ENCODE measurements around the gene SCARB1. TPM values are rescaled to one million over a fixed set of nuclear protein-coding genes. Genes with fewer than 3 reads are reported as not detected.
"Not testable (repeated sequence)": the region's sequence is repeated elsewhere in the genome, so short reads cannot be mapped to it uniquely, and the experiment has no call there.

The SCARB1 gene
- total RNA-seq, 2 donors from 2014 or later: 15.3 to 23.6 TPM

GRCh38 chr12:124893792-124894516 is 30.3 kb upstream of the SCARB1 start:
- Mint-ChIP-seq H3K27ac (peak overlapping the region in 1 of 2 donors; percentile 44), H3K9me3 (no peaks in the 10 kb centered on the region), H3K36me3 (no peaks in the 10 kb centered on the region)
- DNase-seq (ENCODE audit: low spot score in 2 of 2) (no peak), ATAC-seq (peak; percentile 73 to 77)

DNA sequence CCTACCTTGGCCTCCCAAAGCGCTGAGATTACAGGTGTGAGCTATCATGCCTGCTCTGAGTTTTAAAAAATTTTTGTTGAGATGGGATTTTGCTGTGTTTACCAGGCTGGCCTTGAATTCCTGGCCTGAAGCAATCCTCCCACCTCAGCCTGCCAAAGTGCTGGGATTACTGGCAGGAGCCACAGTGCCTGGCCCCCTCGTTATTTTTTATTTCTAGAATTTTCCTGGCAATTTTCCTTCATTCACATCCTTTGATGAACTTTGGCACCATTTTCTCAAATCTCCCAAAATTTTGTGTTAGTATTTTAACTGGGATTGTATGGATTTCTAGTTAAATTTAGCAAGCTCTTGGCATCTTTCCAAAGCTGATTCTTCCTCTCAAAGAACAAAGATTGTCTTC is 24.6 kb upstream of the SCARB1 start:
- H3K27ac Mint-ChIP-seq: no peak overlapping the region
- DNase-seq (ENCODE audit: low spot score in 2 of 2): no peak
- no peaks in the 10 kb centered on the region for H3K36me3 Mint-ChIP-seq
- H3K9me3 Mint-ChIP-seq: no peaks in the 10 kb centered on the region
- no peak for ATAC-seq

- H3K9me3 Mint-ChIP-seq, H3K27ac Mint-ChIP-seq, ATAC-seq: not testable (repeated sequence)
Measured at GRCh38 chr12:124887766-124888165, 24.1 kb upstream of the SCARB1 start.

GRCh38 chr12:124884587-124885438 is 21.1 kb upstream of the SCARB1 start:
- Mint-ChIP-seq H3K27ac (no peak overlapping the region), H3K9me3 (no peaks in the 10 kb centered on the region), H3K36me3 (no peaks in the 10 kb centered on the region)
- peak in 1 of 2 donors; percentile 6 for ATAC-seq
- no peak for DNase-seq (ENCODE audit: low spot score in 2 of 2)

More at GRCh38 chr12:124887766-124888165, 24.1 kb upstream of the SCARB1 start:
- not testable (repeated sequence) for DNase-seq (ENCODE audit: low spot score in 2 of 2); H3K36me3 Mint-ChIP-seq

DNA sequence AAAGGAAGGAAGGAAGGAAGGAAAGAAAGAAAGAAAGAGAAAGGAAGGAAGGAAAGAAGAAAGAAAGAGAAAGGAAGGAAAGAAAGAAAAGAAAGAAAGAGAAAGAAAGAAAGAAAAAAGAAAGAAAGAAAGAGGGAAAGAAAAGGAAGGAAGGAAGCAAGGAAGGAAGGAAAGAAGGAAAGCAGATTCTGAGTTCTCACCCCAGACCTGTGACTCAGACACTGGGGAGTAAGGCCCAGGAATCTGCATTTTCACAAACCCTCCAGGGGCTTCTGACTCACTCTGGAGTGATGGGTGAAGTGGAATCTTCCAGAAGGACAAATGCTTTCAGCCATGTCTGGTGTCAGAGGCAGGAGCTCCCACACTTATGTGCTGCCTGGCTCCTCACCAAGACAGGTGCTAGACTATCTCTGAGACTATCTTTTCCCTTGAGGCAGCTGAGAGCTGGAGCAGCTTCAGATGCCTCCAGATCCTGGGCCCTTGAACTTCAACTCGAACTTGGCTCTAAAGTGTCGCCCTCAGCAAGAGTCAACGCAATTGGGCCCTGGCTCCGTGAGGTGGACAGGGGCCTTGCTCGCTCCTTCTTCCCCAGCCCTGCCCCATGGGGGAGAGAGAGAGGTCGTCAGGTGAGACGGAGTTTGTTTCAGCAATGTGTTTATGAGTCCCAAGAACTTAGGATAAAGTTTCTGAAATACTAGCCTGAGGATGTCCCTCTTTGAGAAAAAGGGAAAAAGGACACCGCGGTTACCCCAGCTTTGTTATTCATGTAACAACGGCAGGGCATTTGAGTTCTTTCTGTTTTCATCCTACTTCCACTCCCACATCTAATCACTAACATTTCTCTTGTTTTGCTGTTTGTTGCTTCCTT is 19.8 kb upstream of the SCARB1 start:
- DNase-seq (ENCODE audit: low spot score in 2 of 2) (no peak), ATAC-seq (peak in 1 of 2 donors; percentile 27)
- H3K36me3 Mint-ChIP-seq: no peaks in the 10 kb centered on the region
- H3K9me3 Mint-ChIP-seq: no peaks in the 10 kb centered on the region
- no peak overlapping the region for H3K27ac Mint-ChIP-seq

DNA sequence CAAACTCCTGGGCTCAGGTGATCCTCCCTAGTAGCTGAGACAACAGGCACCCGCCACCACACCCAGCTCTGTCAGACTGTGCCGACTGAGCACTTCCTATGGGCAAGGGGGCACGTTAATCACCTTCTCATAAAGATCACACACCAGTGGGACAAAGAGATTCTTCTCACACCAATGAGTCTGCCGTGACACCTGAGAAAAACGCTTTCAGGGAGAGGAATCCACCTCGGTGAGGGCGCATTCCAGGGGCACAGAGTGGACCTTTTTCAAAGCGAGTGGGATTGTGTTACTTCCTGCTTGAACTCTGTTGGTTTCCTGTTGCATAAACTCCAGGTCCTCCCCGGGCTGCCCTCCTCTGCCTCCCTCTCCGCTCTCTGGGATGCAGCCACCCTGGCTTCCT is 17.5 kb upstream of the SCARB1 start:
- DNase-seq (ENCODE audit: low spot score in 2 of 2): no peak
- Mint-ChIP-seq H3K9me3 (no peaks in the 10 kb centered on the region), H3K36me3 (no peaks in the 10 kb centered on the region), H3K27ac (peak overlapping the region in 1 of 2 donors; percentile 54)
- ATAC-seq: peak in 1 of 2 donors; percentile 54

GRCh38 chr12:124880335-124880734 is 16.7 kb upstream of the SCARB1 start:
- ATAC-seq: peak in 1 of 2 donors; percentile 39
- not testable (repeated sequence) for DNase-seq (ENCODE audit: low spot score in 2 of 2); H3K36me3 Mint-ChIP-seq; H3K27ac Mint-ChIP-seq; H3K9me3 Mint-ChIP-seq

- DNase-seq (ENCODE audit: low spot score in 2 of 2) (no peak), ATAC-seq (no peak)
- no peaks in the 10 kb centered on the region for H3K9me3 Mint-ChIP-seq
- no peaks in the 10 kb centered on the region for H3K36me3 Mint-ChIP-seq
- no peak overlapping the region for H3K27ac Mint-ChIP-seq
Measured at GRCh38 chr12:124878795-124879516, 15.3 kb upstream of the SCARB1 start.

DNA sequence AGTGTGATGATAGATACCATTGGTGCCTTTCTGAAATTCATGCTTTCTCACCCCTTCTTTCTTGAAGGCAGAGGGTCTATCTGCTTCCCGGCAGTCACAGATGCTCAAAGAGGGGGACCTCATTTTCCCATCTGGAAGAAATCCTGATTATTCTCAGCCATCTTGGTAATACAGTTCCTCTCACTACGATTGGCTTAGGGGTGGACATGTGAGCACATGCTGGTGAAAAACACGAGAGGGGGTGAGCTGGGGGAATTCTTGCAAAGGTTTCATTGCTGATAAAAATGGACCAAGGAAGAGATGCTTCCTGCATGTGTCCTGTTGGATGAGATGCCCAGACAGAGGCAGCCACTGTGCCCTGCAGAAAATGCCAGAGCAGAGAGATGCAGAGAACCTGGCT is 13.8 kb upstream of the SCARB1 start:
- H3K27ac Mint-ChIP-seq: no peak overlapping the region
- H3K36me3 Mint-ChIP-seq: no peaks in the 10 kb centered on the region
- H3K9me3 Mint-ChIP-seq: no peaks in the 10 kb centered on the region
- ATAC-seq (no peak), DNase-seq (ENCODE audit: low spot score in 2 of 2) (no peak)

- H3K9me3 Mint-ChIP-seq: no peaks in the 10 kb centered on the region
- H3K27ac Mint-ChIP-seq: no peak overlapping the region
- DNase-seq (ENCODE audit: low spot score in 2 of 2) (no peak), ATAC-seq (no peak)
- no peaks in the 10 kb centered on the region for H3K36me3 Mint-ChIP-seq
Measured at GRCh38 chr12:124876171-124876570, 12.5 kb upstream of the SCARB1 start.

GRCh38 chr12:124875803-124876132 is 12.1 kb upstream of the SCARB1 start:
- no peak for DNase-seq (ENCODE audit: low spot score in 2 of 2)
- Mint-ChIP-seq H3K27ac (no peak overlapping the region), H3K9me3 (no peaks in the 10 kb centered on the region), H3K36me3 (no peaks in the 10 kb centered on the region)
- ATAC-seq: no peak

GRCh38 chr12:124874988-124875802 is 11.5 kb upstream of the SCARB1 start:
- H3K27ac Mint-ChIP-seq: no peak overlapping the region
- H3K9me3 Mint-ChIP-seq: no peaks in the 10 kb centered on the region
- DNase-seq (ENCODE audit: low spot score in 2 of 2) (no peak), ATAC-seq (no peak)
- no peaks in the 10 kb centered on the region for H3K36me3 Mint-ChIP-seq

- peak overlapping the region in 1 of 2 donors; percentile 32 for H3K27ac Mint-ChIP-seq
- H3K9me3 Mint-ChIP-seq: no peaks in the 10 kb centered on the region
- no peak for DNase-seq (ENCODE audit: low spot score in 2 of 2)
Measured at GRCh38 chr12:124874188-124874587, 10.5 kb upstream of the SCARB1 start.

DNA sequence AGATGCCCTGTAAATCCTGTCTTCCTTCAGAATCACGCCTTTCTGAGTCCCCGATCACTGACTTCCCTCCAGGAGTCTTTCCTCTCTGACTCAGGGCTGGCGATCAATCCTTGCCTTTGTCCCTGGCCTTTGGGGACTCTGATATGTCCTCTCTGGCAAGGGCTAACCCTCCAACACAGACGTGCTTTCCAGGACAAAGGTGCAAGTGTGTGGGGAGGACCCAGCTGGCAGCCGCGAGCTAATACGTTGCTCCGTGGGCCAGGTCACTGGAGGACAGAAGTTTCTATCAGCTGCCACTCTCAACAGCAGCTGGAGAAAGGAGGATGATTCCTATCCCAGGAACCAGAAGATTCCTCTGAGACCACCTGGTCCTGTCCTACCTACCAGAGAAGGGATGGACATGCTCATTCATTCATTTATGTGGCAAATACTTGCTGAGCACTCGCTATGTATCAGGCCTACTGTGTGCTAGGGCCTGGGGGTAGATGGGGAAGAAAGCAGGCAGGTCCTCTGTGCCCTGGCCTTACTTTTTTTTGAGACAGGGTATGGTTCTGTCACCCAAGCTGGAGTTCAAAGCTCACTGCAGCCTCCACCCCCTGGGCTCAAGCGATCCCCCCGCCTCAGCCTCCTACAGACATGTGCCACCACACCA is 8.5 kb upstream of the SCARB1 start:
- DNase-seq (ENCODE audit: low spot score in 2 of 2): no peak
- Mint-ChIP-seq H3K9me3 (no peaks in the 10 kb centered on the region), H3K27ac (no peak overlapping the region), H3K36me3 (no peaks in the 10 kb centered on the region)
- no peak for ATAC-seq

More at GRCh38 chr12:124874188-124874587, 10.5 kb upstream of the SCARB1 start:
- ATAC-seq: no peak
- H3K36me3 Mint-ChIP-seq: no peaks in the 10 kb centered on the region

DNA sequence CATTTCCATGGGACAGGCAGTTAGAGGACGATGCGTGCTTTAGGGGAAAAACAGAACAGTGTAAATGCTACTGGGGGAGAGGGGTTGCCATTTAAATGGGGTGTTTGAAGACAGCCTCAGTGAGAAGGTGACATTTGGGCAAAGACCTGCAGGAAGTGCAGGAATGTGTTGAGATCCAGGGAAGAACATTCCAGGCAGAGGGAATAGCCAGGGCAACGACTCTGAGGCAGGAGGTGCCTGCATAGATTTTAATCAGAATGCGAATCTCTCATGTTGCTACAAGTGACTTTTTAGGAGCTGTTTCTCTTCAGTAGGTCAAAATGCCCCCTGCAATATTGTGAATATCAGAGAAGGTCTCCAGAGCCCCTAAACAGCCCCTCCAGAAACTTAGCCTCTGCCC is 7.6 kb upstream of the SCARB1 start:
- DNase-seq (ENCODE audit: low spot score in 2 of 2): no peak
- no peaks in the 10 kb centered on the region for H3K9me3 Mint-ChIP-seq
- no peaks in the 10 kb centered on the region for H3K36me3 Mint-ChIP-seq
- no peak for ATAC-seq
- no peak overlapping the region for H3K27ac Mint-ChIP-seq

Measured in activated naive CD4-positive, alpha-beta T cell treated with anti-CD3 and anti-CD28 coated beads, Interleukin-2, amount 50 U/mL, for 72 hours (primary cell).